Measurements from ENCODE around the gene PDE2A.

DNA sequence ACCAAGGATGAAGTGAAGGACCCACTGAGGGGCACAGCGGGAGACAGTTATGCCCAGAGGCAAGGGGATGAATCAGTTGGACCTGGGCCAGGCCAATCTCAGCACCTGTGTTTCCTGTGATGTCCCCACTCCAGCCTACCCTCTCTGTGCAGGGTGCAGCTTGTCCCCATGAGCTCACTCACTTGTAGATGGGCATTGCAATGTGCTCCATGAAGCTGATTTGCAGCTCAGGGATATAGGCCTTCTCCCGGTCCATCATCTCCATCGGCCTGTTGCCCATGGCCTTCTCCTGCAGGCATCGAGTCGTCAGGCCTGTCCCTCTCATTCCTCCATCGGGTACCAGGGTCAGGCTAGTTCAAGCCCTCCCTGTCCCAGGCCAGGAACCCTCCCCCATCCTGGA lies 96.2 kb downstream of the PDE2A start:
- TF ChIP-seq ZC3H10 (CRISPR knock-in tag; IDR thresholded peaks at IDR 0.05), result no peak
- TF ChIP-seq OSR1 (CRISPR knock-in tag; IDR thresholded peaks at IDR 0.05), result no peak
- TF ChIP-seq ZFP30 (CRISPR knock-in tag; IDR thresholded peaks at IDR 0.05), result no peak

All from SK-N-SH treated with all-trans-retinoic acid at 6 μM for 48 hours (cell line).